Lower lobe of right lung (tissue), 2 donors: ENCODE results near the gene ABHD17B. TPM values are rescaled to one million over a fixed set of nuclear protein-coding genes. Genes with fewer than 3 reads are reported as not detected.

Source experiments
- ATAC-seq, 2 donors: fragments of 200-7000 bp; cut with Tn5 transposase; one replicate each; pipeline ENCODE4 v1.9.1; 2020 to 2022; ENCODE audit warnings: mild to moderate bottlenecking in 2 of 2, moderate library complexity in 2 of 2
- DNase-seq: peaks from one replicate; pipeline ENCODE4 v3.0.0-alpha.2; 2020
- H3K27ac ChIP-seq: fragments of 200-600 bp; one replicate; pipeline ENCODE4 v1.8.0; 2022
- H3K27me3 ChIP-seq: fragments of 200-600 bp; one replicate; pipeline ENCODE4 v1.8.0; 2022; ENCODE audit warnings: low read depth
- H3K36me3 ChIP-seq: fragments of 200-600 bp; one replicate; pipeline ENCODE4 v1.8.0; 2022; ENCODE audit warnings: mild to moderate bottlenecking
- H3K4me1 ChIP-seq: fragments of 200-600 bp; one replicate; pipeline ENCODE4 v1.8.0; 2022
- H3K4me3 ChIP-seq: fragments of 200-600 bp; one replicate; pipeline ENCODE4 v1.8.0; 2022; ENCODE audit warnings: mild to moderate bottlenecking
- H3K9me3 ChIP-seq: fragments of 200-600 bp; one replicate; pipeline ENCODE4 v1.8.0; 2022
- intact Hi-C: fragments of 100-400 bp; cut with DNase I; formaldehyde crosslinking; loops from one replicate; pipeline ENCODE4 v1.11.0; 2022
- total RNA-seq: library from RNA; stranded (reverse); fragmentation: NEBNext Ultra II Directional; extraction: Animal tissue kit (Norgen Biotek cat#: 25700); gene quantifications from one replicate; pipeline ENCODE4 v1.2.1, GENCODE V29; 2021
- TF ChIP-seq, protein P1 (sequence below): fragments of 200-600 bp; IDR thresholded peaks from one replicate; pipeline ENCODE4 v1.8.0; 2022; ENCODE audit warnings: antibody characterized with exemption, mild to moderate bottlenecking
- donor health status: DM: no; HTN: yes; CAD: no; lungs with severe emphysema.

Gene ABHD17B
- total RNA-seq, 1 donor from 2014 or later: 12.8 TPM

DNA sequence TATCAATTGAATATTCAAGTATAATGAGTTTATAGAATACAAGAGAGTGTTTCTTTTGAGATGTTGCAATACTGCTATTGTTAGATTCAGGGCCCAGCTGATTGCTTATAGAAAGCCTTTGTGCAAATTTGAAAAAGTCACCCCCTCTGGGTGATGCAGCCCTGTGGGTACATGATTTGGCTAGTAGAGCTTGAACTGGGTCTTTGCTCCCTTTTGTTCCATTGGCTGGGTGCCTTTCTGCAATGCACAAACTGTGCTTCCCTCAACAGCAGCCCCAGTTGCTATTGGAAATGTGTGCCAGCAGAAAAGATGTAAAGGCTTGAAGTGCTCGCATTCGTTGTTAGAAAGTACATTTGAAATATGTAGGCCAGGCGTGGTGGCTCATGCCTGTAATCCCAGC is 80.8 kb downstream of the ABHD17B start:
- no peaks in the 10 kb centered on the region for H3K27me3 ChIP-seq
- no peaks in the 10 kb centered on the region for H3K36me3 ChIP-seq
- no peak overlapping the region for H3K4me3 ChIP-seq
- H3K4me1 ChIP-seq: no peaks in the 10 kb centered on the region
- no peaks in the 10 kb centered on the region for H3K9me3 ChIP-seq
- DNase-seq (no peak), ATAC-seq (no peak)
- no peak overlapping the region for H3K27ac ChIP-seq
- TF ChIP-seq, protein P1, sequence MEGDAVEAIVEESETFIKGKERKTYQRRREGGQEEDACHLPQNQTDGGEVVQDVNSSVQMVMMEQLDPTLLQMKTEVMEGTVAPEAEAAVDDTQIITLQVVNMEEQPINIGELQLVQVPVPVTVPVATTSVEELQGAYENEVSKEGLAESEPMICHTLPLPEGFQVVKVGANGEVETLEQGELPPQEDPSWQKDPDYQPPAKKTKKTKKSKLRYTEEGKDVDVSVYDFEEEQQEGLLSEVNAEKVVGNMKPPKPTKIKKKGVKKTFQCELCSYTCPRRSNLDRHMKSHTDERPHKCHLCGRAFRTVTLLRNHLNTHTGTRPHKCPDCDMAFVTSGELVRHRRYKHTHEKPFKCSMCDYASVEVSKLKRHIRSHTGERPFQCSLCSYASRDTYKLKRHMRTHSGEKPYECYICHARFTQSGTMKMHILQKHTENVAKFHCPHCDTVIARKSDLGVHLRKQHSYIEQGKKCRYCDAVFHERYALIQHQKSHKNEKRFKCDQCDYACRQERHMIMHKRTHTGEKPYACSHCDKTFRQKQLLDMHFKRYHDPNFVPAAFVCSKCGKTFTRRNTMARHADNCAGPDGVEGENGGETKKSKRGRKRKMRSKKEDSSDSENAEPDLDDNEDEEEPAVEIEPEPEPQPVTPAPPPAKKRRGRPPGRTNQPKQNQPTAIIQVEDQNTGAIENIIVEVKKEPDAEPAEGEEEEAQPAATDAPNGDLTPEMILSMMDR: no peak
- intact Hi-C loops: no loop called here

DNA sequence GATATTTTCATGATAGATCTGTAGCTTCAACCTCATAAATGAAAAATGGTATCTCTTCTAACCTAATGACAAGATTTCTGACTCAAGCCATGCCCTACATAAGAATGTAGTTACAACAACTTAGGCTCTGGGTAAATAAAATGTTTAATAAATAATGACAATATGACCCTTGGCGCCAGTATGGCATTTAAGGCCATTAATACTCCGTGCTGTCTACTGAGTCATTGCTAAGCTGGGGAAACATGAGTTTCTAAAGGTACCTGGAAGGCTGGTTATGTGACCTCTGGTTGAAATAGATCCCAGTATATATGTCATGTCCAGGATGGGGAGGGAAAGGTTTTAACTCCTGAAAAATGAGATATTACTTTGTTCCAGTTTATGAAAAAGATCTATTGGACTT is 84.7 kb downstream of the ABHD17B start:
- Histone ChIP-seq H3K27me3 (no peaks in the 10 kb centered on the region), H3K4me3 (no peak overlapping the region), H3K27ac (no peak overlapping the region), H3K4me1 (no peaks in the 10 kb centered on the region), H3K9me3 (no peaks in the 10 kb centered on the region), H3K36me3 (no peaks in the 10 kb centered on the region)
- TF ChIP-seq, protein P1: no peak
- DNase-seq (no peak), ATAC-seq (no peak)
- intact Hi-C loops: no loop called here

DNA sequence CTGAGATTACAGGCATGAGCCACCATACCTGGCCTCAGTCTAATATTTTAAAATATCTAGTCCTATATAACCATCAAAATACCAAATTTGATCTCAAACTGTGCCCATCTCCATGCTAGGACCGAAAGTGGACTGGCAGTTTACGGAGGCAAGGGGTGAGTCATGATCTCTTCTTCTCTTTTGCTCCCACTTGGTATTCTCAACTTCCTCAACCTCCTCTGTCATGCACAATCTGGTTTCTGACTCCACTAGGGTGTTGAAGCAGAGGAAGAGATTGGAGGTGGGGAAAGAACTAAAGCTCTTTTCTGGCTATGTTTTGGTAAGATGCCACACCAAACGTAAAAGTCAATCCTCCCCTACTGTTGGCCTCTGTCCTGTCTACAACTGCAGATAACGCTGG is 86.7 kb downstream of the ABHD17B start:
- intact Hi-C loops: no loop called here
- DNase-seq (no peak), ATAC-seq (no peak)
- Histone ChIP-seq H3K9me3 (no peaks in the 10 kb centered on the region), H3K4me3 (no peak overlapping the region), H3K27ac (no peak overlapping the region), H3K36me3 (no peaks in the 10 kb centered on the region), H3K27me3 (no peaks in the 10 kb centered on the region), H3K4me1 (no peaks in the 10 kb centered on the region)
- TF ChIP-seq, protein P1: no peak

DNA sequence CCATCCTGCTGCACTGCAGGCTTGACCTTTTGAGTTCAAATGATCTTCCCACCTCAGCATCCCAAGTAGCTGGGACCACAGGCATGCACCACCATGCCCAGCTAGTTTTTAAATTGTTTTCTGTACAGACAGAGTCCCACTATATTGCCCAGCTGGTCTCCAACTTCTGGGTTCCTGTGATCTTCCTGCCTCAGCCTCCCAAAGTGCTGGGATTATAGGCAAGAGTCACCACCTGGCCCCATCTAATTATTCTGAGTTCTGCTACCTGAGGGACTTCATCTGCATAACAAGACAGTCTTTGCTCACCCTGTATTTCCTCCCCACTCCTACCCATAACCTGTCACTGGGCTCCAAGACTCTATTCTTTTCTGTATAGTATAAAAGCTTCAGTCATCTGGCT is 88.1 kb downstream of the ABHD17B start:
- ATAC-seq (no peak), DNase-seq (no peak)
- H3K4me3 ChIP-seq: no peak overlapping the region
- no peaks in the 10 kb centered on the region for H3K9me3 ChIP-seq
- TF ChIP-seq, protein P1: no peak
- no peaks in the 10 kb centered on the region for H3K4me1 ChIP-seq
- intact Hi-C loops: no loop called here
- H3K36me3 ChIP-seq: no peaks in the 10 kb centered on the region
- no peaks in the 10 kb centered on the region for H3K27me3 ChIP-seq
- H3K27ac ChIP-seq: no peak overlapping the region

DNA sequence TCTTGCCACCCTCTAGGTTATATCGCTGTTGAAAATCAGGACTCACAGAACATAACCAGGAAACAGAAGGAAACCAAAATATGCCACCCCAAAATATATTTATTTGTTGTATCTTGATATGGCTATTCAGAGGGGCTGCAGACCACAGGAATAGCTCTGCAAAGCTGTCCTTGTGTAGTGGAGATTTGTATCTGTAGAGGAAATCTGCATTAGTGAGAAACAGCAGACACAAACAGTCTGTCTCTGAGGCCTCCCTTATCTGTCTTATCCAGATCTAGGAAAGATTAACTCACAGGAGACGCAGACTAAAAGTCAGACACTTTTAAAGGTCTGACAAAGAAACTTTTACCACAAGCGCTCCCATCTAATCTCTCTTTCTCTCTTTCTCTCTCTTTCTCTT is 88.5 kb downstream of the ABHD17B start:
- Histone ChIP-seq H3K27ac (no peak overlapping the region), H3K9me3 (no peaks in the 10 kb centered on the region), H3K4me3 (no peak overlapping the region), H3K36me3 (no peaks in the 10 kb centered on the region), H3K27me3 (no peaks in the 10 kb centered on the region), H3K4me1 (no peaks in the 10 kb centered on the region)
- ATAC-seq (no peak), DNase-seq (no peak)
- TF ChIP-seq, protein P1: no peak
- intact Hi-C loops: no loop called here

DNA sequence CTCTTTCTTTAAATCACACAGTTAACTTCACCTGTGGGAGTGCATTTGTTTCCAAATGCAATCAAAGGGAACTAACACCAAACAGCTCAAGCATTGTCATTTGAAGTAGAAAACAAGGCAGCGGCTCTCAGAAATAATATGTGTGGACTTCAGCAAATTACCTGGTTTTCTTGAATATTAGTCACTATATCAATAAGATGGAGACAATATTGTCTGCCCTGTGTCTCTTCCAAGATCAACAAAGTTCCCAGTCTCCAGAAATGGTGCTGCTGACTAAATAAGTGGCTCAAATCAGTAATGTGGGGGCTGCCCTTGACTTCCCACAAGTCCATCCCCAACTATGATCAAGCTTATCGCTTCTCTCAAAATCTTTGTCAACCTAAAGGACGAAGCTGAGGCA is 89.6 kb downstream of the ABHD17B start:
- Histone ChIP-seq H3K4me3 (no peak overlapping the region), H3K27me3 (no peaks in the 10 kb centered on the region), H3K9me3 (no peaks in the 10 kb centered on the region), H3K27ac (no peak overlapping the region), H3K36me3 (no peaks in the 10 kb centered on the region), H3K4me1 (no peaks in the 10 kb centered on the region)
- ATAC-seq (no peak), DNase-seq (no peak)
- TF ChIP-seq, protein P1: no peak
- intact Hi-C loops: no loop called here
